ENCODE measurements around the gene HSP90AB1. TPM values are rescaled to one million over a fixed set of nuclear protein-coding genes. Genes with fewer than 3 reads are reported as not detected.

Gene HSP90AB1
- total RNA-seq, 4 donors from 2014 or later, result 105 to 371 (median 242) TPM

- in situ Hi-C loops (cut with MboI; ENCODE audit: low pct_ligation_motif_present in 1 of 4, low pct_unique_long_range_greater_than_20kb in 1 of 4, low sequenced_read_pairs in 3 of 4), result no loop called here
- H3K27ac ChIP-seq, result peak overlapping the region in 1 of 4 donors; percentile 11
- H3K4me3 ChIP-seq, result no peak overlapping the region
These were observed 45.1 kb upstream of the HSP90AB1 start for GRCh38 chr6:44201638-44202303.

DNA sequence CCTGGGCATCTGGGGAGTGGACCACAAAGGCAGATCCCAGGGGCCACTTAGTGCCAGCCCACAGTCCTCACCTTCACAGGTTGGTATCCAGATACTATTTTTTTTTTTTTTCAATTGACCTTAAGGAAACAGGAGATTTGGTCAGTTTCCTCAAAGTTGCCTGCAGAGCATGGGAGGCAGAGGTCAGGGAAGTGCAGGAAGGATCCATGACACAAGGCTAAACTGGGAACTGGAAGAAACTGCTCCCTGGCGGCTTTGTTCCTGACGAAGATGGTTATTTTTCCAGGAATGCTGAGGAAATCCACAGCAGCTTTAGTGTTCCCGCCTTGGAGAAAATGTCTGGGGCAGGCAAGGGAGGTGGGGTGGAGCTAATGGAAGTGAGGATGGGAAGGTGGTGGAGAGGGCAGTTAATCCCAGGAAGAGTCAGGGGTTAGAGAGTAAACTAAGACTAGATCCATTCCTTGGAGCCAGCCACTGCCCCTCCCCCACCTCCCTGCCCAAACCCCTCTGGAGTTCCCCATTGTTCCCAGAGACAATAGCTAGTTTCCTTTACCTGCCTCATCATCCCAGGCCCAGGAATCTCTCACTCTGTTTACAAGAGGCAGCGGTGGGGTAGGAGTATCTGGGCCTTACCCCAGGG is 44.4 kb upstream of the HSP90AB1 start:
- H3K36me3 ChIP-seq, result no peaks in the 10 kb centered on the region
- no peaks in the 10 kb centered on the region for H3K9me3 ChIP-seq
- in situ Hi-C loops (cut with MboI; ENCODE audit: low pct_ligation_motif_present in 1 of 4, low pct_unique_long_range_greater_than_20kb in 1 of 4, low sequenced_read_pairs in 3 of 4) (no loop called here), intact Hi-C loops (cut with DNase I; ENCODE audit: low total_unique reads) (no loop called here)
- TF ChIP-seq POLR2AphosphoS5 (IDR thresholded peaks at IDR 0.05) (no peak), EP300 (IDR thresholded peaks at IDR 0.05; ENCODE audit: low read depth) (no peak), POLR2A (IDR thresholded peaks at IDR 0.05) (no peak)
- TF ChIP-seq, protein P1, sequence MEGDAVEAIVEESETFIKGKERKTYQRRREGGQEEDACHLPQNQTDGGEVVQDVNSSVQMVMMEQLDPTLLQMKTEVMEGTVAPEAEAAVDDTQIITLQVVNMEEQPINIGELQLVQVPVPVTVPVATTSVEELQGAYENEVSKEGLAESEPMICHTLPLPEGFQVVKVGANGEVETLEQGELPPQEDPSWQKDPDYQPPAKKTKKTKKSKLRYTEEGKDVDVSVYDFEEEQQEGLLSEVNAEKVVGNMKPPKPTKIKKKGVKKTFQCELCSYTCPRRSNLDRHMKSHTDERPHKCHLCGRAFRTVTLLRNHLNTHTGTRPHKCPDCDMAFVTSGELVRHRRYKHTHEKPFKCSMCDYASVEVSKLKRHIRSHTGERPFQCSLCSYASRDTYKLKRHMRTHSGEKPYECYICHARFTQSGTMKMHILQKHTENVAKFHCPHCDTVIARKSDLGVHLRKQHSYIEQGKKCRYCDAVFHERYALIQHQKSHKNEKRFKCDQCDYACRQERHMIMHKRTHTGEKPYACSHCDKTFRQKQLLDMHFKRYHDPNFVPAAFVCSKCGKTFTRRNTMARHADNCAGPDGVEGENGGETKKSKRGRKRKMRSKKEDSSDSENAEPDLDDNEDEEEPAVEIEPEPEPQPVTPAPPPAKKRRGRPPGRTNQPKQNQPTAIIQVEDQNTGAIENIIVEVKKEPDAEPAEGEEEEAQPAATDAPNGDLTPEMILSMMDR (IDR thresholded peaks at IDR 0.05), result no peak
- H3K27me3 ChIP-seq, result no peaks in the 10 kb centered on the region
- peak overlapping the region in 2 of 4 donors; percentile 23 to 28 for H3K27ac ChIP-seq
- H3K4me1 ChIP-seq, result peaks cover 0 to 22% (median 14%) of the 10 kb centered on the region in 4 donors
- WGBS, 2 donors (ENCODE audit: low coverage in 1 of 2), result 92% methylated on average over 4 of the region's 4 CpGs; no CpG with 5 or more reads in 1 of the 2 donors
- H3K4me3 ChIP-seq, result no peak overlapping the region
- no peak for DNase-seq

More at GRCh38 chr6:44201638-44202303, 45.1 kb upstream of the HSP90AB1 start:
- intact Hi-C loops (cut with DNase I; ENCODE audit: low total_unique reads), result no loop called here
- H3K9me3 ChIP-seq, result no peaks in the 10 kb centered on the region
- H3K36me3 ChIP-seq, result no peaks in the 10 kb centered on the region
- WGBS, 2 donors (ENCODE audit: low coverage in 1 of 2), result 84 to 89% methylated on average over 4 to 11 of the region's 11 CpGs
- DNase-seq, result no peak
- peaks cover 0 to 22% (median 14%) of the 10 kb centered on the region in 4 donors for H3K4me1 ChIP-seq
- H3K27me3 ChIP-seq, result no peaks in the 10 kb centered on the region
- TF ChIP-seq POLR2AphosphoS5 (IDR thresholded peaks at IDR 0.05) (no peak), POLR2A (IDR thresholded peaks at IDR 0.05) (no peak), EP300 (IDR thresholded peaks at IDR 0.05; ENCODE audit: low read depth) (no peak)
- TF ChIP-seq, protein P1 (IDR thresholded peaks at IDR 0.05), result no peak

DNA sequence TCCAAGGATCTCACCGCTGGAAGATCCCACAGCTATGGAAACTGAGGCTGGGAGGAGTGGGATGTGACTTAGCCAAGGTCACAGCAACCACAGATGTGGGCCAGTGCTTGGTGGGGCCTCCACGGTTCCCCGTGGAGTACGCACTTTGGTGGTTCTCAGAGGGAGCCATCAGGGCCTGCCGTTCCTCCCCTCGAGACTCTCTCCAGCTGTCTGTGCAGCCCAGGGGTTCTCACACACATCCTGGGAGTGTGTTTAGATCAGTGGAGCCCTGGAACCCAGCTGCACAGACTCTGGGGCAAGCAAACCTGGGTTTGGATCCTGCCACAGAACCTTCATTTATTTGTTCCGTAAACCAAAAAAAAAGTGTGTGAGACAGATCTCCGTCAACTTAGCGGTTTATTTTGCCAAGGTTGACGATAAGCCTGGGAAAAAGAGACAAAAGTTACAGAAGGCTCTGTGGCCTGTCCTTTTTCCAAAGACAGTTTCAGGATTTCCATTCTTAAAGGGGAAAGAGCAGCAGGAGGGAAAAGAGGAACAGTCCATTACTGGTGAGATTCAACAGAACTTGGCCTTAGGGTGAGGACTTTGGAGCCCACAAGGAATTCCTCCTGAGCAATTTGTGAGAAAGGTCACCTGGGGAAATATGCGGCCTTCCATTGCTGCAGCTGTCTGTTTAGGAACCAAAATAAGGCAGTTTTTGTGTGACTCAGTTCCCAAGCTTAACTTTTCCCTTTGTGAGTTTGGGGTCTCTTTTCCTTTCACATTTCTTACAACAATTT is 43.7 kb upstream of the HSP90AB1 start:
- in situ Hi-C loops (cut with MboI; ENCODE audit: low pct_ligation_motif_present in 1 of 4, low pct_unique_long_range_greater_than_20kb in 1 of 4, low sequenced_read_pairs in 3 of 4) (no loop called here), intact Hi-C loops (cut with DNase I; ENCODE audit: low total_unique reads) (no loop called here)
- no peaks in the 10 kb centered on the region for H3K9me3 ChIP-seq
- no peak overlapping the region for H3K4me3 ChIP-seq
- WGBS, 2 donors (ENCODE audit: low coverage in 1 of 2), result 78 to 91% methylated on average over 5 to 11 of the region's 11 CpGs
- H3K27me3 ChIP-seq, result no peaks in the 10 kb centered on the region
- peak overlapping the region; percentile 3 to 40 (median 34) for H3K27ac ChIP-seq
- H3K4me1 ChIP-seq, result peaks cover 0 to 22% (median 14%) of the 10 kb centered on the region in 4 donors
- no peaks in the 10 kb centered on the region for H3K36me3 ChIP-seq
- TF ChIP-seq POLR2A (IDR thresholded peaks at IDR 0.05) (no peak), POLR2AphosphoS5 (IDR thresholded peaks at IDR 0.05) (no peak), EP300 (IDR thresholded peaks at IDR 0.05; ENCODE audit: low read depth) (no peak)
- TF ChIP-seq, protein P1 (IDR thresholded peaks at IDR 0.05), result no peak
- no peak for DNase-seq

DNA sequence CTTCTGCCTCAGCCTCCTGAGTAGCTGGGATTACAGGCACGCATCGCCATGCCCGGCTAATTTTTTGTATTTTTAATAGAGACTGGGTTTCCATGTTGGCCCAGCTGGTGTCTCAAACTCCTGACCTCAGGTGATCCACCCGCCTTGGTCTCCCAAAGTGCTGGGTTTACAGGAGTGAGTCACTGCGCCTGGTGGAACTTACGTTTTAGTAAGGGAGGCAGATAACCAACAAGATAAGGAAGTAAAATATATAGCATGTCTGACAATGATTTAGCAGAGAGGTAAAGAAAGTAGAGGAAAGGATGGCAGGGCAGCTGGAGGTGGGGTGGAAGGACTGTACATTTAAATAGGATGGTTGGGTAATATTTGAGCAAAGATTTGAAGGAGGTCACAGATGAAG is 42.9 kb upstream of the HSP90AB1 start:
- TF ChIP-seq POLR2A (IDR thresholded peaks at IDR 0.05) (no peak), EP300 (IDR thresholded peaks at IDR 0.05; ENCODE audit: low read depth) (no peak), POLR2AphosphoS5 (IDR thresholded peaks at IDR 0.05) (no peak)
- TF ChIP-seq, protein P1 (IDR thresholded peaks at IDR 0.05), result no peak
- Histone ChIP-seq H3K4me3 (no peak overlapping the region), H3K36me3 (no peaks in the 10 kb centered on the region), H3K27me3 (no peaks in the 10 kb centered on the region), H3K9me3 (no peaks in the 10 kb centered on the region), H3K27ac (peak overlapping the region; percentile 3 to 40 (median 34)), H3K4me1 (peaks cover 0 to 22% (median 14%) of the 10 kb centered on the region in 4 donors)
- DNase-seq, result peak; percentile 49
- intact Hi-C loops (cut with DNase I; ENCODE audit: low total_unique reads) (no loop called here), in situ Hi-C loops (cut with MboI; ENCODE audit: low pct_ligation_motif_present in 1 of 4, low pct_unique_long_range_greater_than_20kb in 1 of 4, low sequenced_read_pairs in 3 of 4) (no loop called here)
- WGBS, 2 donors (ENCODE audit: low coverage in 1 of 2), result 46 to 75% methylated on average over 2 to 6 of the region's 6 CpGs
